T-helper 9 cell (primary cell): ENCODE measurements around the gene PPM1L.
"Not testable (repeated sequence)": the region's sequence is repeated elsewhere in the genome, so short reads cannot be mapped to it uniquely, and the experiment has no call there.

Source experiments
- DNase-seq: peaks from one replicate; pipeline ENCODE4 v3.0.0-alpha.2; 2020

The PPM1L gene

DNA sequence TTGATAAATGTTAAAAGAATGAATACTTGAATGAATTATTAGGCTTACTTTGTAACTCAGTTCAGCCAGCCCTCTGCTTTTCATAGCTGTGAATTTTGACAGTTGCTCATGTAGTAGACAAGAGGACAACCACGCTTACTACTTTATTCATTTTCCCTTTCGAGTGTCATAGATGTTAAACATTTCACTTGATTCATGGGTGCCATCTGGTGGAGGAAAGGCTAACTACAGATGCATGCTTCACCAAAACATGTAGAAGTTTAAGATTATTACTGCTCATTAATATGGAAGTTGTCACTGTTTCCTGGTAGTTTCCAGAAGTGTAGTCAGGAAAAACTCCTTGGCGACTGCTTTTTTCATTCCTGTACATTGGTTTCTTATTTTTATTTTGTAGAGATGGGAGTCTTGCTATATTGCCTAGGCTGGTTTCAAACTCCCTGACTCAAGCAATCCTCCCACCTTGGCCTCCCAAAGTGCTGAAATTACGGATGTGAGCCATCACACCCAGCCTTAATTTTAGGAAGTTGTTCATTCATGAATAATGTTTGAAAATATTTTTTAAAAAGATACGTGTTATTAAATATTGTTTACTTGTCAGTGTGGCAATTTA lies 186.0 kb downstream of the PPM1L start:
- DNase-seq: peak; percentile 61

DNA sequence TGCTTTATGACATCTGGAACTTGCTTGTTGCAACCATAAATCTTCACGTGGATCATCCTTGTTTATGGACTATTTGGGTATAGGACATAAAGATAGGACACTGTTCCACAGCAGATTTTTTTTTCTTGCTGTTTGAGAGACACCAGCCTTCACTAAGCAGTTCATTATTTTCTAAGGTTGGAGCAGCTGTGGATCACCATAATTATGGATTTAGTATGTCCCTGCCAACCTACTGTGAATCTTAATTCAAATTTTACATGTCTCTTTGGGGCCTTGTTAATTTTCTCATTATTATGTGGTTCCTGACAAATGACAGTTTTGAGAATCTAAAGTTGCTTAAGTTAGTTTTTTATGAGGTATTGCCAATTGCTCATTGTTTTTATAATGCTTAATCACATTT lies 188.0 kb downstream of the PPM1L start:
- no peak for DNase-seq

- no peak for DNase-seq
Observed at GRCh38 chr3:160945336-160945735, 189.3 kb downstream of the PPM1L start.

GRCh38 chr3:160948273-160948672 lies 192.2 kb downstream of the PPM1L start:
- DNase-seq: no peak

DNA sequence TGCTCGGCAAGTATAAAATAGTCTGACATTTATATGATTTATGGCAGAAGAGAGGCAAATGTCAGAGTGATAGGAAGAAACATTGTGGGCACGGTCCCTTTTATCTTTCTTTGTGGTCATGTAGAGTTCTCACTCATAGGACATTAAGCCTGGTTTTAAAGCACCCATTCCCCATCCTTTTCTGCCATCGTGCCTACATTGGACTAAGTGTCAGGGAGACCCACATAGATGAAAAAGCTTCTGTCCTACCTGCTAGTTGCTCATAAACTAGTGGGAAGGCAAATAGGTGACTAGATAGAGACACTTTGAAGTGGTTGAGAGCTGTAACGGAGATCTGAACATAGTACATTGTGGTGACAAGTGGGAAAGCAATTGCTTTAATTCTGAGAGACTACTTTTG lies 193.4 kb downstream of the PPM1L start:
- no peak for DNase-seq

- no peak for DNase-seq
Observed at GRCh38 chr3:160950542-160950941, 194.5 kb downstream of the PPM1L start.

DNA sequence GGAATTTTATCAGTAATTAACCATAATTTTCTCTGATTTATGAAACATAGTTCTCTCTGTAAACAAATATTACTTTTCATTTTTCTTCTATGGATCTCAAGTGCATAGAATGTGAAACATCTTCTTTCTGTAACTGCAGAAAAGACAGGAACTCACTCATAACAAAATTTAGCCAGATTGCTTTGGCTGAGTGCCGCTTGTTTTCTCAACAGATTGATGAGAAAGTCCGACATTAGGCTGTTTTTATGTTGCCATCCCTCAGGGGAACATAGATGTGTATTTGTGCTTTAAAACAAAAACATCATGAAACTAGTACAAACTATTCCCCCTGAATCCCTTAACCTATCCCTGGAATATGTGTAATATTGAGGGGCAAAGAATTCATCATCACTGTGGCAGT lies 194.9 kb downstream of the PPM1L start:
- DNase-seq: no peak

DNA sequence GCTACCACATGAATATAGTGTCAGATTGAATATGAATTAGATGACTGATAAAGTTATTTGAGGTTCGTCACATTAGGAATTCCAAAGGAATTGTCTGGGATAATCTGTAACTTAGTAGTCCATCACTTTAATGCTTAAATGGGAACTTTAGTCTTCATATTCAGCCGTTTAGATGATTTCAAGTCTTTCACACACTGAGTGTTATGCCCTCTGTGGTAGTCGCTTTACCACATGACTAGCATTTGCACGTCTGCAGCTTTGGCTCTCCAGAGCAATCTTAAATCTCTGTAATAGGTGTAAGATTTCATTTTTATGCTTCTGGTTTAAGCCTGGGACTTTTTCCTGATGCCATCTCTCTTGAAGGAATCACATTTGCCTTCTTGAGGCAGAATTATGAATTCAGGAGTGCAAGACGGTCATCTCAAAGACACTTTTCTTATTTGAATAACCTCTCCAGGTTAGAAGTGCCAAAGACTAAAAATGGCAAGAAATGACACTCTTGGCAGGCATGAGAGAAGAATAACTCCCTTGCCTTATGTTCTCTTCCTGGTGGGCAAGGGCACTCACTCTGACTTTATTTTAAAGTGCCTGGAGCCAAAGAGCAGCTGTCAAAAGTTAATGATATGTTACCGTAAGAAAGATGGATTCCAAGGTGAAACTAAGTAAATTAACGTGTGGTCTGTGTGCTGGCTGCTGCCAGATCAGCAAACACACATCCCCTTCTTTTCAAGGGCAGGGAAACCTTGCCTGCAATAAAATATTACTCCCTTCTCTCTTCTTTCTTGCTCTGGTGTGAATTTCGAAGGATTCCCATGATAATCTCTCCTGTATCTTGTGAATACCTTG lies 195.8 kb downstream of the PPM1L start:
- no peak for DNase-seq

- no peak for DNase-seq
Observed at GRCh38 chr3:160953686-160954085, 197.7 kb downstream of the PPM1L start.

DNA sequence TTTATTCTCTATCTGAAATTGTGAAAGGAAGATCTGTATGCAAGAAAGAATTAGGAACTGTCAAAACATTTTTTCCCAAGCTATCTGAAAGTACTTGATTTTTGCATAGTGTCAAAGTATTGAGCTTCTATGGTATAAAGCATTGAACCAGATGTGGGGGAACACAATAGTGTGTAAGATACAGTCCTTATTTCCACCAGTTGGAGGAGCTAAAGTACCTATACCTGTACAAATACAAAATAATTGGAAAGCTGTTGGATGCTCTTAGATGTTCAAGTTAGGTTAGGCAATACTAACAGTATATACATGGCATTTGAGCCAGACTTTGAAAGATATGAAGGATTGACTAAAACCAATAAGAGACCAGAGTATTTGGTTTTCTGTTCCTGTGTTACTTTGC lies 200.8 kb downstream of the PPM1L start:
- DNase-seq: no peak

DNA sequence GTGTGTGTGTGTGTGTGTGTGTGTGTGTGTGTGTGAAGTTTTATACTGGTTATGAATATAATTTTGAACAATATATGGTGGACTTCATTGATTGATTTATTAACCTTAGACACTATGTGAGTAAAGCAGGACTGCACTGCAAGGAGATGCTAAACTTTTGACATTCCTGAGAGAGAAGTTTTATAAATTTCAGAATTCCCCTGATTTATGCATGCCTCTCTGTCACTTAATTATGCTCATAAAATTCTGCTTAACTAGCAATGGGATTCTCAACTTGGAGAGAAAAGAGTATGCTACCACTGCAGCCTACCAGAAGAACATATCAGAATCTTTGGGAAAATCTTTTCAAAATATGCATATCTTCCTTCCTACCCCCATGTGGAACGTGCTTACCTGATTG lies 204.5 kb downstream of the PPM1L start:
- no peak for DNase-seq

DNA sequence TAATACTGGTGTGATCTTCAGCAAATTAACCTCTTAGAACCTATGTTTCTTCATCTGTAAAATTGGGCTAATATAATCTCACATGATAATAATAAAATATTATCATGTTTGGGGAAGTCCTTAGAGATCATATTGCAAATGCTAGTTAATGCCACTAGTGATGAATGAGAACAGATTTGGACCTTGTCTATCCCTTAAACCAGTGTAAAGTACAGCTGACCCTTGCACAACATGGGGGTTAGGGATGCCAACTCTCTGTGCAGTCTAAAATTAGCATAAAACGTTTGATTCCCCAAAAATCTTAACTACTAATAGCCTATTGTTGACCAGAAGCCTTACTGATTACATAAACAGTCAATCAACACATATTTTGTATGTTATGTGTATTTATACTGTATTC lies 207.9 kb downstream of the PPM1L start:
- no peak for DNase-seq

- DNase-seq: no peak
Observed at GRCh38 chr3:160968761-160969160, 212.7 kb downstream of the PPM1L start.

GRCh38 chr3:160973067-160973809 lies 217.2 kb downstream of the PPM1L start:
- no peak for DNase-seq

DNA sequence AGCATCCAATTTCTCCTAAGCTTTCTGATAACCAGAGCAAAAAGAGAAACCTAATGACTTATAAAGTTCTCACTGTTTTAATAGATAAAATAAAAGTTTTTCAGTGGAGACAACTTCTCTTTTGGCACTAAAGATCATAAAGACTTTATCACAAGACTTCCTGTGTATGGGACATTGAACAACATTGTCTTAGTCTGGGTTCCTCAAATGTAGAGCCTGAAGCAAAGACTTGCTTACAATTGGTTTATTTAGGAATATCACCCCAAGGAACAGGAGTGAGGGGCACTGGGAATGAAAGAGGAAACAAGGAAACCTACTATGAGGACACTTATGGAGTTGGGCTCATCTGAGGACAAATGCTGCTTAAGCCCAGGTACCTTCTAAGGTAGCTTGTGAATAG lies 221.7 kb downstream of the PPM1L start:
- DNase-seq: no peak

GRCh38 chr3:160980740-160981139 lies 224.7 kb downstream of the PPM1L start:
- DNase-seq: no peak

GRCh38 chr3:160981217-160981938 lies 225.3 kb downstream of the PPM1L start:
- no peak for DNase-seq

- DNase-seq: no peak
Observed at GRCh38 chr3:160982491-160982890, 226.5 kb downstream of the PPM1L start.

DNA sequence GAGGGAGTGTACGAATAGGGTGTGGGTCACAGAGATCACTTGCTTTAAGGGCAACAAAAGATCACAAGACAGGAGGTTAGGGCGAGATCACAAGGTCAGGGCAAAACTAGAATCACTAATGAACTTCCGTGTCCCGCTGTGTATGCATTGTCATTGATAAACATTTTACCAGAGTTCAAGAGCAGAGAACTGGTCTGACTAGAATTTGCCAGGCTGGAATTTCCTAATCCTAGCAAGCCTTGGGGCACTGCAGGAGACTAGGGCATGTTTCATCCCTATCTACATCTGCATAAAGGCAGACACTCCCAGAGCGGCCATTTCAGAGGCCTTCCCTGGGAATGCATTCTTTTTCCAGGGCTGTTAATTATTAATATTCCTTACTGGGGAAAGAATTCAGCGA lies 227.9 kb downstream of the PPM1L start:
- not testable (repeated sequence) for DNase-seq

DNA sequence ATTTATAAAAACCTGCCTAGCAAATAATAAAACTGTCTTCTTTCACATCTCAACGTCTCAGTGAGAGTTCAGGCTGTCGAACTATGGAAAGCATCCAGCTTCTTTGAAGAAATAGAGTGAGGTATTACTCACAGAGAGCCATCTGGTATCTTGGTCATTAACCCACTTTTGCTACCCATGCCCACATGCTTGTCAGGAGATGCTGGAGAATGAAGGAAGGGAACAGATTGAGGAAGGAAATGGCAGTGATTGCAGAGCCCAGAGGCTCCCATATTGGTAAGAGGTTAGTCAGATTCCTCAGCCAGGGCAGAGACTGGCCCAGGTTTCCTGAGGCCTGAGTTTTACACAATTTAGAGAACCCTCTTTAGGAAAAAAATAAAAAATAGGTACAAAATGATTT lies 230.0 kb downstream of the PPM1L start:
- no peak for DNase-seq

DNA sequence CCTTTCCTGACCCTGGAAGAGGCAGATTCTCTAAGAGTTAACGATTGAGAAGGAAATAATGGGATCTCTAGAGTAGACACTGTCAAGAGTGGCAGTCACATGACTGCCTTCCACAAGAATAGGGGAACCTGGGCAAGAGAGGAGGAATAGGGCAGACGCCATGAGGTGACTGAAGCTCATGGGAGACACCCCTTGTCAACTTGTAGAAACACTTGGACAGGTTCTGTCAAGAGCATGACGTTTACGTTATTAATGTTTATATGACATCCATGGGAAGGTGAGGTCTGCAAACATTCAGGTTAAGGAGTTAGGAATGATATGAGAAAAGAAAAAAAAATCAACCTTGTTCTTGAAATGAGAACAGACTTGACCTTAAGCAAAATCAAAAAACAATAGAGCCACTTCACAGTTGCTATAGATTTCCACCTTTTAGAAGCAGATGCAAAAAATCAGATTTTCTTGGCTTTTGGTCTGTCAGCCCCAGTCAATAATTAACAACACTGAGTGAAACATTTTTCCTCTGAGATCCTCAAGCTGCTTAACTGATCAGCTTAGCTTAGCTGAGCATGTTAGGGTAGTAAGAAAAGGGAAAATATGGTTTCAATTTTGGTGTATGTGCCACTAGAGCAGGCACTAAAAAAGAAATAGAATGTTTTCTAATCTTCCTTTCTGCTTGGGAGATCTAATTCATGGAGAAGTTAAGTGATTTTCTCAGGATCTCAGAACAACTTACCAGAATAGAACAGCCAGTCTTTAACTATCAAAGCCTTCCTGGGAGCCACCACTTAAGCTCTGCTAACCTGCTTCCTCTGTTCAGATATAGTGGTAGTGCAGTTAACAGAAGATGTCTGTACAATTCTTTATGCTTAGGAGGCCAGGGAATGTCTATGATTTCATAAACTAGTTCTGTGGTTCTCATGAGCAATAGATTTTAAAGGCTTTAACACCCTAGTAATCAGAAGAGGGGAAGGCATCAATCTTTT lies 232.2 kb downstream of the PPM1L start:
- DNase-seq: no peak

- DNase-seq: no peak
Observed at GRCh38 chr3:160990446-160990845, 234.4 kb downstream of the PPM1L start.
